ENCODE measurements around the gene HMCN1.
A peak's percentile ranks its signal among the peaks of the same experiment; 100 is the strongest.
"Not testable (repeated sequence)": the region's sequence is repeated elsewhere in the genome, so short reads cannot be mapped to it uniquely, and the experiment has no call there.

The HMCN1 gene

DNA sequence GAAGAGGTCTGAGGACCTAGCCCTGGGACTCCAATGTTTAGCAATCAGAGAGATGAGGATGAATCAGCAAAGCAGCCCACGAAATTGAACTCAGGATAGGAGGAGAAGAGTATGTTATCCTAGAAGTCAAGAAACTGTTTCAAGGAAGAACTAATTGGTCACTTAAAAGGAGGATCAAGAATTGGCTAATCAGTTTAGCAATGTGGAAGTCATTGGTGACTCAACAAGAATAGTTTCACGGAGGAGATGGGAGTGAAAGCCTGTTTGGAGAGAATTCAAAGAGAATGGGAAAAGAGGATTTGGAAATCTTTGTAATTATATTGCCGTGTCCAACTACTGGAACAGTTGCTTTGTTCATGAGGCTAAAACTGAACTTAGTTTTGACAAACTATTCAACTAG is 7.4 kb downstream of the HMCN1 start:
- no peak for DNase-seq (ENCODE audit: low read depth)

DNA sequence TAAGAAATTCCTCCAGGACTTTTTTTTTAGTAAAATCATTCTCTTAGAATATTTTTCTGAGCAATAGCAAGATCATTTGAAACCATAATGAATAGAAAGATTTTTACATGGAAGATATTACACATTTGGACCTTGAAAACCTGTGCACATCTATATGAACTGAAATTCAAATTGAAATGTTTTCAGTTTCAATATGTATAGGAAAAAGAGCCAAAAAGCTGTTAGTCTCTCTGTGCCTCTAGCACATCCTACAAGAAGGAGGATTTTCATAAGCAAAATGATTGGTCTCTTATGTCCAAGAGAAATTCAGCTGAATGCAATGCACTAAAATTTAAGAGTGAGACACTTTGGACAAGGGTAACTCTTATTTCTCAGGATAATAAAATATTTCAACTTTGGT is 8.2 kb downstream of the HMCN1 start:
- DNase-seq (ENCODE audit: low read depth) = no peak

DNA sequence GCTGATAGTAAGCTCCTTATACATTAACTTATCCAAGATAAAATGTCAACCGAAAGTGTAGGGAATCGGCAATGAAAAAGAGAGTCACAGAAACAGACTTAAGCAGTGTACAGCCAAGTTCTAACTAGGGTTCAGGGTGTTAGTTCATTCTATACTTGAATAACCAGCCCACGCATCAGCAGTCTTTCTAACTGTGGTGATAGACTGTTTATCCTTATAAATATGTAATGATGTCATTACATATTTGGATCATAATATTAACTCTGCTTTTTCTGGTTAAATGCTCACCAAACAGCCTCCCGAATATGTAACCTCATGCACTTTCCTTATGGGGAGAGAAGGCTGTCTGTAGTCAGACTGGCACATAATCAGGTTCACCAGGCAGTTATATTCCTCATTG is 11.0 kb downstream of the HMCN1 start:
- no peak for DNase-seq (ENCODE audit: low read depth)

DNA sequence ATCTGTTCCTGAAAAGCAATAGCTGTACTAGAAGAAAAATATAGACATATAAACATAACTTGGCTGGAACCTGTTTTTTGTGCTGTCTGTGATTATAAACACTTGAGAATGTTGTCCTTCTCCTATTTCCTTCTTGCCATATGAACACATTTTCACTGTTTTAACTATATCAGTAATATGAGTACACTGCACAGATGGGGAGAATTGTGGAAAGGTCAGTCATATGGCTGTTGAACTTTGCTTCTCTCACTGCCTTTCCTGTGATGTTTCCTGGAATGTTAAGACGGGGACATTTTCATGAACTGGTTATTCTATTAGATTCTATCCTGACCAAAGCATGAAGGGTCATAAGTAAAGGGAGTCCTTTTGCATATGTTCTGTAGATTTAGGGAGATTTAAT is 24.9 kb downstream of the HMCN1 start:
- DNase-seq (ENCODE audit: low read depth) = no peak

DNA sequence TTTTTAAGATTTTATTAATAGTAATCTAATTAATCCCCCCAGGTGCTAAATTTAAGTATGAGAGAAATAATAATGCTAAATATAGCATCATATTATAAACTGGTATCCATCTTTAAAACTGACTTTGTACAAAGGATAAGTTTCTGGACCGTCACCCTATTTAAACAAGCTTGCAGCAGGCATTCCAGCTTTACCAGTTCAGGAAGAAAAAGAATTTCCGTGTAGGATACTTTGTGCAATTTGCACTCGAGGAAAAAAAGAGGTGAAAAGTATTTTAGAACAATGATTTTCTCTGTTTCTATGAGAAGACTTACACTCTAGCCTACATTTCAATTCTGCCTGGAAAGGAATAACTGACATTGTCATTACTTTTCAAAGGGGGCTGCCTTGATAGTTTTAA is 27.6 kb downstream of the HMCN1 start:
- DNase-seq (ENCODE audit: low read depth) = no peak

DNA sequence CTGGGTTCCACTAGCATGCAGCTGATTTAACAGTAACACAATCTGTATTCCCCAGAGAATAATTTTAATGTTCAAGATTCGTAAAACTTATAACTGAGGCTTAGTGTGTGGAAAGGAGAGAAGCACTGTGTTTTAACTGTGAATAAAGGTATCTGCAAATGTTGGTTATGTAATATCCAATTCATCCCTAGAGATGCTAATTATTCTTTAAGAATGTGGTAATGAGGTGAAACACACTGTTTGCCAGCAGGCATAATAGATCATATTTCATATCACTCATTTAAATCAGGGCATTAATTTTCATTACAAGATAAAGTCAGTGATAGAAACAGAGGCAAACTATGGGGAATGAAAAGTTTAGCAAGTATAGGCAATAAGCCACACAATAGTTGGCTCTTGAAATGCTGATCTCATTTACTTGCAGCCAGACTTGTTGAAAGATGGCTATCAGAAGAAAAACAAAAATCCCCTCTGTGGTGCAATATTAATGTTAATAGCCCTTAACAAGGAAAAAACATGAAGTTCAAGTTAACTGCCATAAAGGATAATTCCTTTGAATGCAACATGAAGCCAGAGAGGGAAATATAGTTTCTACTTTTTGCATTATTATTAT is 33.4 kb downstream of the HMCN1 start:
- no peak for DNase-seq (ENCODE audit: low read depth)

DNA sequence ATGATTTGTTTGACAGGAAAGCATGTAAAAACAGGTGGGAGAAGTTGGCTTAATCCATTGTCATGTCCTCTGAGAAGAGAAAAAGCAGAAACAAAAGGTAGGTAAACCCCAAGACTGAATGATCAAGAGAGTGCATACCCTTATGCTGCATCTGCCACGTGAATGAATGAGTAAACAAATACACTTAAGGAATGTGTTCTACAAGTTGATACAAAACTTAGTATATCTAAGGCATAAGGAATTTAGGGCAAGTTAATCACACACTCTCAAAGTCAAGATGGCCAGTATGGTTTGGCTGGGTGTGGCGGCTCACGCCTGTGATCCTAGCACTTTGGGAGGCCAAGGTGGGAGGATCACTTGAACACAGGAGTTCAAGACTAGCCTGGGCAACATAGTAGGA is 34.2 kb downstream of the HMCN1 start:
- DNase-seq (ENCODE audit: low read depth) = no peak

DNA sequence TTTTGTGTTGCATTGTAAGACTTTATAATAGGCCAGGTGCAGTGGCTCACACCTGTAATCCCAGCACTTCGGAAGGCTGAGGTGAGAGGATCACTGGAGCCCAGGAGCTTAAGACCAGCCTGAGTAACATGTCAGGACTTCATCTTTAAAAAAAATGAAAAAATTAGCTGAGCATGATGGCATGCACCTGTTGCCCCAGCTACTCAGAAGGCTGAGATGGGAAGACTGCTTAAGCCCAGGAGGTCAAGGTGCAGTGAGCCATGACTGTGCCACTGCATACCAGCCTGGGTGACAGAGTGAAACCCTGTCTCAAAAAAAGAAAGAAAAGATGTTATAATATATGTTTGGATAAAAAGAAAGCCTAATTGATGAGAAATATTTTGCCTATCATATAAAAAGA is 34.9 kb downstream of the HMCN1 start:
- DNase-seq (ENCODE audit: low read depth) = no peak

DNA sequence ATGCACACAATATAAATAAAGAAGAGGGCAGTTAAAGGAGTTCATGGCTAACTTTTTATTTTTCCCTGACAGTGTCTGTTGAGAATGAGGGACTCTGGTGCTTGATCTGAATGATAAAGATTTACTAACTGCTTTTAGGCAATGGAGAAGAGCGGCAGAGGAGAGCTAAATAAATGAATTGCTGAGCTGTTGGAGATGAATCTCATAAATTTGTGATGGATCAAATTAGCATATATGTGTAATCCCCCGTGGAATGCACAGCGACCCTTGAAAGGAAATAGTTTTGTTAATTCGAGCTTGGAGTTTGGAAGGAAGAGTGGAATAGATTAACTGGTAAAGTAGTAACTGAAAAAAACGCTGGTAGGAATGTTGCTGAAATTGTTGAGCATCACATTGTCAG is 40.2 kb downstream of the HMCN1 start:
- no peak for DNase-seq (ENCODE audit: low read depth)

DNA sequence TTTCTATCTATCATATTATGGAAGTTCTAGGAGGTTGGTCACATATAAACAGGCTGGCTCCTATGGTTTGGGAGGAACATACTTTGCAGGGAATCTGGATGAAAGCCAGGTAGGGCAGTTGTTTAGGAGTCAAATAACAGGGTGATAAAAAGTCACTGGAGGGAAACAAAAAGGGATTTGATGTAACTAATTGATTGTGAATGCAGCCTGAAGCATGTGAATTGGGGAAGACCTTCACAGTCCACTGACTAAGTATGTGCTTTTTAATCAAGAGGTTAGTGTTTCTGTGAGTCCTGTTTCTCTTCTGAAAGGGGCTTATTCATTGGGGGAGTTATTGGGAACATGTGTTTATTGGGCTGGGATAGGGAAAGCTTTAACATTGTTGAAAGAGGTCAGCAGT is 41.3 kb downstream of the HMCN1 start:
- DNase-seq (ENCODE audit: low read depth) = no peak

DNA sequence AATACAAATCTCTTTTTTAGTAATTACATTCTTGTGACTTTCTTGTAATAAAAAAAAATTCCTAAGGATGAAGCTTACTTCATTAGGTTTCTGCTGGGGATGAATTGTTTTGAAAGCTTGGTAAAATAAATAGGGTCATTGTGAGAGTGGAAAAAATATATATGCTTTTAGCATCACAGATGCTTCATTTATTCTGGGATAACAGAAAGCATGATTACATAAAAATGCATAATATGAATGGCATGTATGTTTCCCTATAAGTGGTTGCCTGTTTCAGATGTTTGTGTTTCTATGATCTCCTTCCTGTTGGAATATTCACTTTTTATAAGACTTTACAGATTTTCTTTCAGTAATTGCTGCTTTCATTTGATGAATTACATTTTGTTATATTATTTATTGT is 42.3 kb downstream of the HMCN1 start:
- DNase-seq (ENCODE audit: low read depth) = no peak

DNA sequence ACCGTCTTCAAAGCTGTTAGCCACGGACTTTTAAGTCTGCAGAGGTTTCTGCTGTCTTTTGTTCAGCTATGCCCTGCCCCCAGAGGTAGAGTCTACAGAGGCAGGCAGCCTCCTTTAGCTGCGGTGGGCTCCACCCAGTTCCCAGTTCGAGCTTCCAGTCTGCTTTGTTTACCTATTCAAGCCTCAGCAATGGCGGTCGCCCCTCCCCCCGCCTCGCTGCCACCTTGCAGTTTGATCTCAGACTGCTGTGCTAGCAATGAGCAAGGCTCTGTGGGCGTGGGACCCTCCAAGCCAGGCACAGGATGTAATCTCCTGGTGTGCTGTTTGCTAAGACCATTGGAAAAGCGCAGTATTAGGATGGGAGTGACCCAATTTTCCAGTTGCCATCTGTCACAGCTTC is 49.7 kb downstream of the HMCN1 start:
- DNase-seq (ENCODE audit: low read depth) = not testable (repeated sequence)

DNA sequence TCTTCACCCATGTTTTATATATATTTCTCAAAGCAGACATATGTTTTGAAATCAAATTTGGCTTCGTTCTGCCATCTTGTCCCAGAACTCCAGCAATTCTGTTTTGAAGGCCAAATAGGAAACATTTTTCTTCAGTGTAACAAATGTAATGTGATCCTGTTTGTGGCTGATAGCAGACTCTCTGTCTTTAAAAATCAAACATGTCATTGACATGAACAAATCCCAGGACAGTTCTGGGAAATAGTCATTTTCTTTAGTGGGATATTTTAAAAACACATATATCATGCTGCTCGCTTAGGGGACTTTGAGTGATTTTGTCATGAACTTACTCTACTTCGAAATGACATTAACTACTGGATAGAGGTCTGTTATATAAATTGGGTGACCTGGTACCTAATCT is 51.4 kb downstream of the HMCN1 start:
- no peak for DNase-seq (ENCODE audit: low read depth)

DNA sequence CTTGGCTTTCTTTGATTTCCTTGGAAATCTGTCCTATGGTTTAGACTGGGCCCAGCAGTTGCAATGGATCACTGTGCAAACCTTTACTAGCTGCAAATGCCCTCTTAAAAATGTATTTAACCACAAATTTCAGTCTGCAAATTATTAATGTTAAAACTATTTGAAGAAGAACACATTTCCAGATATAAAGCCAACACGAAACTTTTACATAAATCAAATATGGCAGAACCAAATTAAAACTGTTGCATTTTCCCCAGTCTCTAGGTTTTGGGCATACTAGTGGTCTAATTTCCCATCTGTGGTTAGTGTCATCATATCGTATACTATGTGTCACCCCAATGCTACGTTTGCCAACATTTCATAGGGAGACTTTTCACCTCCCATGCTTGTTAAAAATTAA is 52.3 kb downstream of the HMCN1 start:
- peak; percentile 24 for DNase-seq (ENCODE audit: low read depth)

DNA sequence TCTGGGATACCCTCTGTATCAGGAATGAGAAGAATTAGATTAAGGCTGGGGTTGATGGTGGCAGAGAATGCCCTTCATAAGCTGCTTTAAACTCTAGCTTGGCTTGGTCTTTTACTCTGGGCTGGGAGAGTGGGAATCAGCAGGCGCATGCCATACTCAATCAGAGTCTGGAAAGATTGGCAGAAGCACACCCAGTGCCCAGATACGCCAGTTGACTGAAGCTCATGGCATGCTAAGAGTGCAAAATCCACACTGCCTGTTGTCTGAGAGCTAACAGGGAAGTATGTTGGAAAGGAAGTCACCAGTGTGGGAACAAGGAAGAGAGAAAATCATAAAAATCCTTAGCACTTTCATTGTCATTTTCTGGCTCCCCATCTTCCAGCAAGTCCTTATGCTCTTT is 53.0 kb downstream of the HMCN1 start:
- no peak for DNase-seq (ENCODE audit: low read depth)

DNA sequence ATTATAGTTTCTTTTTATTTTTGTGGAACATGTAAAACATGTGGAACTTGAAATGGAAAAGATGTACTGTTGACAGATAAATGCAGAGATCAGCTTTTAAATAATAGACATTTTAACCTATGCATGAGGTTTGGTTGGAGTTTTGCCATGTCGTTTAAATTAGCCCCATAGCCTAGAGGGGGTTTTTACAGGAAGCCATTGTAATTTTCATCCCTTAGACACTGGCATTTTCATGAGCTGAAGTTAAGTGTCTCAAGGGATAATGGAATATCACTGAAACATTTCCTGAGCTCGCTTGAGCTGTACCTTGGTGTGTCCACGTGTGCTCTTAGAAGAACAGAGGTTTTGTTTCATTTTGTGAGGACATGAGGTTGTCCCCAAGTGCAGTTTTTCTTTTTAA is 54.2 kb downstream of the HMCN1 start:
- no peak for DNase-seq (ENCODE audit: low read depth)

DNA sequence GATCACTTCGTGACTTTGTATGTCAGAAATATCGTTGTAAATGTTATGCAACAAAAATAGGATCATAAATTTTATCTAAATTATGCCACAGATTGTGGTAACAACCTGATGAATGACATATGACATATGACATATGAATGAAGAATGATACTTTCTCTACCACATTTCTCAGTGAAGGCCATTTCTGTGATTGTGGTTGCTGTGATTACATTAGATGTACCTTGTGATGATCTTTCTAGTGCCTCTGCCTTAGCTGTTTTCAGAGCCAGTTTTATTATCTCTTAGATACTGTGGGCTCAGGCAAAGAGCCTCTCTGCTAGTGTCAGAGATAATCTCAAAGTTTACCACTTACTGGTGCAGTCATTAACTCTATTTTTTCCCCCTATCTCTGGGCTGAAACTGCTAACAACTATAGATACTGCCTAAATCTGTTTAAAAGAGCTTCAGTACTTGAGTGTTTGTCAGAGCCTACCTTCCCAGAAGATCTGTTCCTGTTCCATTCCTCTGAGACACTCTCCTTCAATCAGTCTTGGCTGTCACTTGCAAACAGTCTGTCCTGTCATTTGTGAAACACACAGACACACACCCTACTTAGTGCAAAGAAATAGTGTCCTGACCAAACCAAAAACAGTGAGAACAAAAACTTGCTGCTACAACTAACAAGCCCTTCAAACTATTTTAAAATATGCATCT is 55.5 kb downstream of the HMCN1 start:
- DNase-seq (ENCODE audit: low read depth) = no peak

DNA sequence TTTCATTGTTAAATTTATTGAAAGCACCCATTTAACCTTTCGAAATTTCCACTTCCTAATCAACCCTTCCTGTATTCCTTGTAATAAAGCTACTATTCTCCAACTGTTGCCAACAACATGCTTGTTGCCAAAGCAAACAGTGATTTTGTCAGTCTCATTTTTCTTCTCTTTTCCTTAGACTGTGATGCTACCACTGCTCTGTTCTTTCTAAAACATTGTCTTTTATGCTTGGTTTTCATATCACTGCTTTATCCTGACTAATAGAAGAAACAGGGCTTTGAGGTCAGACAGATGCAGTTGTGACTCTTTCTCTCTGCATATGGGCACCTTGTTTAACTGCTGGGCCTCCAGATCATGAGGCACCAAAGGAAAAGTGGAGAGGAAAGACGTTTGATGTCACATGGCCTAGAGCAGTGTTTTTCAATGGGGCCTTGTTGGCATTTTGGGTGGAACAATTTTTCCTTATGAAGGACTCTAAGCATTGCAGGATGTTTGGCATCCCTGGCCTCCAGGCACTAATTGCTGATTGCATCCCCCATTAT is 56.1 kb downstream of the HMCN1 start:
- DNase-seq (ENCODE audit: low read depth) = no peak

DNA sequence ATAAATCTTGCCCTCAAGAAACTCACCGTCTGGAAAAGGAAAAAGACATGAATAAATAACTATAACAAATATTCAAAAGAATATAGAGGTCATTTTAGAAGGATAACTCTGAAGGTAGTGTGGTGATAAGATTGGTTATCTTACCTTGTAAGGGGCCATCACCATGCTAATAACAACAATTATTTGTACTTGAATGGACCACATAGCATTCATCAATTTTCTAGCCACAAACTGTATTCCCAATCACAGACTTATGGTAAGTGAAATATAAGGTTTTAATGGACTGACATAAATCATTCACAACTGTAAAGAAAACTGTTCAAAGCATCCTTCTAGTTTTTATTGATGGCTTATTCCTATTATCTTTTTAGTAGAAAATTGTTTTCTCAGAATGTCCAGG is 57.8 kb downstream of the HMCN1 start:
- no peak for DNase-seq (ENCODE audit: low read depth)

DNA sequence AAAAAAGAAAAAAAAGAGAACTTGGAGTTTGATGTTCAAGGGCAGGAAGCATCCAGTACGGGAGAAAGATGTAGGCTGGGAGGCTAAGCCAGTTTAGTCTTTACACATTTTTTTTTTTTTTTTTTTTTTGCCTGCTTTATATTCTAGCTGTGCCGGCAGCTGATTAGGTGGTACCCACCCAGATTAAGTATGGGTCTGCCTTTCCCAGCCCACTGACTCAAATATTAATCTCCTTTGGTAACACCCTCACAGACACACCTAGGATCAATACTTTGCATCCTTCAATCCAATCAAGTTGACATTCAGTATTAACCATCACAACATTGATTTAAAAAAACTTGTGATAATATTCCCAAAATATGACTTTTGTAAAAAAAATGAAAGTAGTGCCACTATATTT is 60.3 kb downstream of the HMCN1 start:
- DNase-seq (ENCODE audit: low read depth) = not testable (repeated sequence)

DNA sequence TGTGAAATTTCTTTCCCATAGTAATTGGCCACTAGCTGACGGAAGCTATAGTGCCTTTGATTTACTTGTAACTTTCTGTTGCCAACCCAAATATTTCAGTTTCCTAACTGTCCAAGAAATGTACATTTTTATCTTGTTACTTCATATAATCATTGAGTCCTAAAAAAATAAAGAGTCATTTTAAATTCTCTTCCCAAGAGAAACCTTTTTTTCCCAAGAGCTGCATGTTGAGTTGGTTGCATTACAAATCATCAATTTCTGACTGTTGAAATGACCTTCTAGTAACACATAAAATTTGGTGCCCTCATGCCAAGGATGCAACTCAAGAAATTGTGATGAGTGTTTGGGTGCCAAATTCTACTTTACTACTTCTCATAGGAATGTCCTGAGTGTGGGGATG is 61.0 kb downstream of the HMCN1 start:
- DNase-seq (ENCODE audit: low read depth) = no peak

DNA sequence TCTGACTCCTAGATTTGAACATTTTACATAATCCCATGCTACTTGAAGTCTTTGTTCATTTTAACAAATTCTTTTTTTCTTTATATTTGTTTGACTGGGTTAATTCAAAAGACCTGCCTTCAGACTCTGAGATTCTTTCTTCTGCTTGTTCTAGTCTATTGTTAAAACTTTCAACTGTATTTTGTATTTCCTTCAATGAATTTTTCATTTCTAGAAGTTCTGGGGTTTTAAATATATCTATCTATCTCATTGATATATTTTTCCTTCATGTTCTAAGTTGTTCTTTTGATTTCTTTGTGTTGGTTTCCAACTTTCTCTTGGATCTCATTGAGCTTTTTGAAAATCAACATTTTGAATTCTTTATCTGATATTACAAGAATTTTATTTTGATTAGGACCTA is 64.3 kb downstream of the HMCN1 start:
- no peak for DNase-seq (ENCODE audit: low read depth)

DNA sequence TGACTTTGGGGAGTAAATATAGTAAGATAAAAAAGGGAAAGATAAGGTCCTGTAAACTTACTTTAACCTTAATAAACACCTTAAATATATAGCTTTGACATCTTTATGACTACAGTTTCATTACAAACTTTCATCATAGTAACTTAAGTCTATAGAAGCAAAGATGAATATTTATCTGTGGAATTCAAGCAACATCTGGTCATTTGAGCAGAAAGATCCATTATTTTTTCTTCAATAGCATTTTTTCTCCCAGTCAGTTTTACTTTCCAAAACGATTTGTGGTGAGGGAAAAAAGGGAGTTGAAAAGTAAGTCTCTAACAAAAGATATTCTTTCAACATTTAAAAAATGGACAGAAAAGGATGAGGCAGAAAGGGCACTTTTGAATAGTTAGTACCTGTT is 69.0 kb downstream of the HMCN1 start:
- DNase-seq (ENCODE audit: low read depth) = no peak

DNA sequence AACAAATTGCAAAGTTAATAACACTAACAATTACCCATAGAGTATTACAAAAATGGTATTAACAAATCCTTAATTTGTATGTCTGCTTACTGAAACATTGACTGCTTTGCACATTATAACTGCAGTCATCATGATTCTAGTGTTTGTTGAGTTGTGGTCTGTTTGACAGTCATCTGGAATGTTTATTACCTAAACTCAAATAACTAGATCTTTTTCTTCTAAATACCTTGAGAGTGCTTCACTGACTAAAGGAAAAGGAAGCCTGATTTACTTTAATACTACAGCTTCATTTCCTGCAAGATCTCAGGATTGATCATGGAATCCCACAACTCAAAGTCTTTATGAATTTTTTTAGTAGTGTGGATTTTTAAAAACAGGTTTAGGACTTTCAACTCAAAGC is 70.0 kb downstream of the HMCN1 start:
- DNase-seq (ENCODE audit: low read depth) = no peak
